SU-DHL-6 (cell line): Measurements from ENCODE around the gene LRP3.

Source experiments
- CTCF ChIP-seq: fragments of 200-600 bp; sonication (generic); IDR thresholded peaks from one replicate; pipeline ENCODE4 v1.5.1; 2017; ENCODE audit warnings: antibody characterized with exemption, mild to moderate bottlenecking, low read length, moderate library complexity; ENCODE audit not compliant: insufficient read depth, poor library complexity, severe bottlenecking
- EZH2phosphoT487 ChIP-seq: fragments of 200-600 bp; sonication (generic), shearing (Covaris generic); conservative IDR thresholded peaks from 2 replicates; pipeline ENCODE4 v1.6.1; 2018; ENCODE audit warnings: mild to moderate bottlenecking, antibody characterized with exemption, low read length, moderate library complexity, mixed read lengths

GRCh38 chr19:33205531-33206260 lies 11.6 kb downstream of the LRP3 start:
- TF ChIP-seq CTCF: no peak
- no peak for TF ChIP-seq EZH2phosphoT487
